HepG2 (cell line): ENCODE measurements around the gene HELZ. TPM values are rescaled to one million over a fixed set of nuclear protein-coding genes. Genes with fewer than 3 reads are reported as not detected.

Experiments used
- ATAC-seq: fragments of 200-7000 bp; cut with Tn5 transposase; 3 replicates; pipeline ENCODE4 v1.9.1; 2020; ENCODE audit warnings: mild to moderate bottlenecking, moderate library complexity
- BruUV-seq: library from RNA; stranded (reverse); fragments of 400-500 nt; replicated peaks from 2 replicates; lab custom pipeline; 2021; lab: Mats Ljungman, UMichigan
- CTCF ChIA-PET: fragments of 300-600 bp; formaldehyde crosslinking; extraction: SDS; loops from one replicate; lab custom pipeline; 2021; ENCODE audit warnings: low total read pairs, inconsistent platforms, low intra/inter-chr PET ratio; lab: Yijun Ruan, JAX
- POLR2A ChIA-PET: fragments of 350-600 bp; sonication (Branson Sonifier 250); formaldehyde crosslinking; loops from one replicate; lab custom pipeline; 2020; ENCODE audit warnings: antibody characterized with exemption, inconsistent platforms; lab: Yijun Ruan, JAX
- DNase-seq: peaks from one replicate; pipeline ENCODE4 v3.0.0-alpha.2; 2015; ENCODE audit warnings: low spot score
- FAIRE-seq: peaks from 3 replicates; lab custom pipeline; 2011; peaks lifted over from hg19 to GRCh38; lab: Jason Lieb, UNC
- H2AFZ ChIP-seq: one replicate; pipeline ENCODE4 v1.6.1; 2011; ENCODE audit warnings: low read length, inconsistent platforms
- H3K27ac ChIP-seq: fragments of 300-600 bp; 3 replicates; pipeline ENCODE4 v1.8.0; 2011; ENCODE audit warnings: mixed run types, mild to moderate bottlenecking, mixed read lengths, low read length, inconsistent platforms; ENCODE audit not compliant: insufficient read depth; ENCODE audit errors: extremely low read length
- H3K27me3 ChIP-seq, 2 experiments: fragments of 200-600 bp in 1 of 2; 2 replicates in 1 of 2; 3 replicates in 1 of 2; pipeline versions ENCODE4 v1.6.0 to v1.8.0; 2011; ENCODE audit warnings: low read length in 2 of 2, mild to moderate bottlenecking in 2 of 2, moderate library complexity in 2 of 2, inconsistent platforms in 1 of 2; ENCODE audit not compliant: insufficient read depth in 2 of 2, control insufficient read depth in 1 of 2
- H3K36me3 ChIP-seq, 2 experiments: fragments of 200-600 bp in 1 of 2; replicated peaks in 1 of 2; 2 replicates in 1 of 2; 3 replicates in 1 of 2; pipeline versions ENCODE4 v1.5.1 to v1.8.0; 2011; ENCODE audit warnings: low read length in 2 of 2, inconsistent platforms in 1 of 2; ENCODE audit not compliant: insufficient read depth in 2 of 2, control insufficient read depth in 1 of 2
- H3K4me1 ChIP-seq: 2 replicates; pipeline ENCODE4 v1.5.1; 2012; ENCODE audit warnings: low read length, inconsistent platforms; ENCODE audit not compliant: insufficient read depth
- H3K4me2 ChIP-seq: 2 replicates; pipeline ENCODE4 v1.6.0; 2011; ENCODE audit warnings: low read depth, low read length, inconsistent platforms
- H3K4me3 ChIP-seq, 3 experiments: fragments of 200-600 bp in 1 of 3; sonication (generic), shearing (Covaris generic) in 1 of 3; replicated peaks in 1 of 3; 2 replicates each; pipeline ENCODE4 v1.5.1; 2011 to 2016; ENCODE audit warnings: low read length in 3 of 3, inconsistent platforms in 2 of 3, low read depth in 2 of 3, mild to moderate bottlenecking in 2 of 3, control low read depth in 1 of 3, mixed read lengths in 1 of 3; ENCODE audit not compliant: insufficient read depth in 1 of 3
- H3K79me2 ChIP-seq: one replicate; pipeline ENCODE4 v1.6.1; 2011; ENCODE audit warnings: low read length, inconsistent platforms; ENCODE audit not compliant: insufficient read depth
- H3K9ac ChIP-seq: 2 replicates; pipeline ENCODE4 v1.6.0; 2011; ENCODE audit warnings: mild to moderate bottlenecking, low read depth, low read length, inconsistent platforms; ENCODE audit not compliant: insufficient read depth
- H3K9me3 ChIP-seq: 2 replicates; pipeline ENCODE4 v1.5.1; 2012; ENCODE audit warnings: mild to moderate bottlenecking, low read length
- H4K20me1 ChIP-seq: 2 replicates; pipeline ENCODE4 v1.6.0; 2011; ENCODE audit warnings: inconsistent platforms, mild to moderate bottlenecking, low read length, moderate library complexity; ENCODE audit not compliant: insufficient read depth
- CEBPZ ChIP-seq: IDR thresholded peaks from 2 replicates; pipeline ENCODE4 v1.6.1; 2012; ENCODE audit warnings: low read length, improper control_type of control experiment
- CTCF ChIP-seq: sonication (generic); formaldehyde crosslinking; IDR thresholded peaks from 2 replicates; pipeline ENCODE4 v1.5.0; 2020; ENCODE audit warnings: mild to moderate bottlenecking, missing genetic modification reagents, moderate library complexity
- FOSL2 ChIP-seq: sonication (generic); formaldehyde crosslinking; IDR thresholded peaks from 2 replicates; pipeline ENCODE4 v1.4.0; 2020; ENCODE audit warnings: missing genetic modification reagents
- GMEB1 ChIP-seq: sonication (generic); formaldehyde crosslinking; IDR thresholded peaks from 2 replicates; pipeline ENCODE4 v1.5.1; 2020; ENCODE audit warnings: missing genetic modification reagents, mild to moderate bottlenecking, borderline replicate concordance
- NFE2 ChIP-seq: sonication (generic); formaldehyde crosslinking; IDR thresholded peaks from 2 replicates; pipeline ENCODE4 v1.4.0; 2020; ENCODE audit warnings: missing genetic modification reagents
- NKX3-1 ChIP-seq: sonication (generic); formaldehyde crosslinking; IDR thresholded peaks from 2 replicates; pipeline ENCODE4 v1.5.0; 2020; ENCODE audit warnings: missing genetic modification reagents
- TOE1 ChIP-seq: sonication (generic); formaldehyde crosslinking; IDR thresholded peaks from 2 replicates; pipeline ENCODE4 v1.4.0; 2020; ENCODE audit warnings: mild to moderate bottlenecking, missing genetic modification reagents
- ZBTB42 ChIP-seq: sonication (generic); formaldehyde crosslinking; IDR thresholded peaks from 2 replicates; pipeline ENCODE4 v1.5.0; 2020; ENCODE audit warnings: mild to moderate bottlenecking, missing genetic modification reagents
- ZBTB7A ChIP-seq: sonication (generic); formaldehyde crosslinking; IDR thresholded peaks from 2 replicates; pipeline ENCODE4 v1.8.0; 2022; ENCODE audit warnings: mild to moderate bottlenecking, missing genetic modification reagents
- ZFP36 ChIP-seq: fragments of 150-350 bp; IDR thresholded peaks from 2 replicates; pipeline ENCODE4 v1.6.1; 2018; ENCODE audit warnings: borderline replicate concordance, low read length, low read depth; ENCODE audit not compliant: partially characterized antibody
- ZMYM2 ChIP-seq: sonication (generic); formaldehyde crosslinking; IDR thresholded peaks from 2 replicates; pipeline ENCODE4 v1.8.0; 2022; ENCODE audit warnings: mild to moderate bottlenecking, missing genetic modification reagents
- ZNF253 ChIP-seq: sonication (generic); formaldehyde crosslinking; IDR thresholded peaks from 2 replicates; pipeline ENCODE4 v1.8.0; 2022; ENCODE audit warnings: mild to moderate bottlenecking, missing genetic modification reagents, borderline replicate concordance
- ZNF292 ChIP-seq: sonication (generic); formaldehyde crosslinking; IDR thresholded peaks from 2 replicates; pipeline ENCODE4 v1.8.1; 2022; ENCODE audit warnings: mild to moderate bottlenecking, low read depth, missing genetic modification reagents, borderline replicate concordance
- ZNF607 ChIP-seq: sonication (generic); formaldehyde crosslinking; IDR thresholded peaks from 2 replicates; pipeline ENCODE4 v1.5.1; 2020; ENCODE audit warnings: missing genetic modification reagents, mild to moderate bottlenecking, borderline replicate concordance
- ZNF782 ChIP-seq: sonication (generic); formaldehyde crosslinking; IDR thresholded peaks from 2 replicates; pipeline ENCODE4 v1.4.0; 2020; ENCODE audit warnings: missing genetic modification reagents, mild to moderate bottlenecking, borderline replicate concordance
- WGBS: methylation state at CpG from one replicate; pipeline ENCODE4 v1.1.6; 2017; ENCODE audit warnings: low lambda C conversion rate; 5-methylcytosine and 5-hydroxymethylcytosine counted together
- in situ Hi-C: cut with HindIII; loops from 2 replicates; pipeline ENCODE4 v1.10.0; 2017; ENCODE audit warnings: low pct_unique_long_range_greater_than_20kb; ENCODE audit not compliant: extremely low pct_ligation_motif_present
- intact Hi-C: fragments of 100-400 bp; cut with micrococcal nuclease; formaldehyde crosslinking; loops from one replicate; pipeline ENCODE4 v1.10.0; 2022; ENCODE audit not compliant: unreplicated experiment
- polyA plus RNA-seq, 8 experiments: library from polyadenylated mRNA; depleted of rRNA in 3 of 8; stranded (reverse) in 7 of 8; unstranded in 1 of 8; fragments of >200 nt; fragmentation: Illumina TruSeq in 4 of 8; extraction: Trizol in 4 of 8; gene quantifications; 2 replicates each; pipeline versions ENCODE4 v1.2.1 to v1.2.3, GENCODE V29; 2011 to 2016; ENCODE audit warnings: low read depth in 4 of 8, missing spikeins in 1 of 8, mixed read lengths in 1 of 8; ENCODE audit not compliant: insufficient read depth in 1 of 8
- total RNA-seq, 5 experiments: library from RNA; depleted of rRNA; stranded (reverse); fragments of >200 nt; fragmentation: Illumina TruSeq; extraction: Trizol; gene quantifications; 2 replicates each; pipeline ENCODE4 v1.2.3, GENCODE V29; 2016; ENCODE audit warnings: low read depth in 1 of 5

Gene HELZ
- total and polyA plus RNA-seq, 2 of the 13 experiments (the other 11 are each of a cell fraction or from before 2014, with no cell fraction given) = 35.3 to 52.4 TPM

- 84% methylated on average over 1 of the region's 1 CpG for WGBS
- intact Hi-C loops = no loop called here
- H2AFZ ChIP-seq = no peak overlapping the region
- no peaks in the 10 kb centered on the region for H3K79me2 ChIP-seq
- no peak overlapping the region for H3K4me3 ChIP-seq
- H4K20me1 ChIP-seq = no peaks in the 10 kb centered on the region
- H3K27ac ChIP-seq = no peak overlapping the region
- DNase-seq (no peak), FAIRE-seq (no peak), ATAC-seq (no peak)
- peaks cover 12% of the 10 kb centered on the region for H3K4me1 ChIP-seq
- ChIA-PET CTCF (no interaction called here), POLR2A (no interaction called here)
- TF ChIP-seq ZNF607 (CRISPR knock-in tag) (no peak), GMEB1 (CRISPR knock-in tag) (no peak), ZBTB7A (CRISPR knock-in tag) (no peak), ZMYM2 (CRISPR knock-in tag) (no peak), NFE2 (no peak), CTCF (CRISPR knock-in tag) (no peak), ZNF292 (CRISPR knock-in tag) (no peak), CEBPZ (no peak), ZFP36 (no peak), ZNF253 (CRISPR knock-in tag) (no peak), FOSL2 (CRISPR knock-in tag) (no peak), NKX3-1 (CRISPR knock-in tag) (no peak), ZBTB42 (CRISPR knock-in tag) (no peak), ZNF782 (no peak), TOE1 (CRISPR knock-in tag) (no peak)
- no TSS peak for BruUV-seq
- no peaks in the 10 kb centered on the region for H3K36me3 ChIP-seq
- H3K9ac ChIP-seq = no peak overlapping the region
- no peak overlapping the region for H3K4me2 ChIP-seq
- H3K27me3 ChIP-seq = no peaks in the 10 kb centered on the region; a peak in 1 of 5 replicates
- in situ Hi-C loops = no loop called here
- H3K9me3 ChIP-seq = no peaks in the 10 kb centered on the region
Measured at GRCh38 chr17:67285360-67285759, 40.4 kb upstream of the HELZ start.
